Daoy (cell line): Measurements from ENCODE around the gene SLC35A3. TPM values are rescaled to one million over a fixed set of nuclear protein-coding genes. Genes with fewer than 3 reads are reported as not detected.
"Not testable (repeated sequence)": the region's sequence is repeated elsewhere in the genome, so short reads cannot be mapped to it uniquely, and the experiment has no call there.

Experiments used
- DNase-seq: peaks from one replicate; pipeline ENCODE4 v3.0.0-alpha.2; 2015; ENCODE audit warnings: low read depth
- total RNA-seq: library from RNA; depleted of rRNA; stranded (reverse); fragments of >200 nt; shearing (Covaris generic); gene quantifications from 2 replicates; pipeline ENCODE4 v1.2.3, GENCODE V29; 2014

Gene SLC35A3
- total RNA-seq, 1 experiment from 2014 or later, result 53.0 TPM

GRCh38 chr1:99972066-99972465, 2.3 kb downstream of the SLC35A3 start:
- not testable (repeated sequence) for DNase-seq

DNA sequence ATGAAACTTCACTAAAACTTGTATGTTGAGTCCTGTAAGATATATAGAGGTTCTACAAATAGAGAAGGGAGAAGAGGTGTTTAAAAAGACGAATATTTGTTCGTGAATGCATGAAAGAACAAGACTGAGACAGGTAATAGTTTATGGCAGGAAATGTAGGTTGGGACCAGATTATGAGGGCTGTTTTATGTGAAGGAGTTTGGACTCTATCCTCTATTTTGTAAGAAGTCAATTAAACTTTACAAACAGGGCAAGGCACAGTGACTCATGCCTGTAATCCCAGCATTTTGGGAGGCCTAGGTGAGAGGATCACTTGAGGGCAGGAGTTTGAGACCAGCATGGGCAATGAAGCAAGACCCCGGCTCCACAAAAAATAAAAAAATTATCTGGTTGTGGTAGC, 5.7 kb downstream of the SLC35A3 start:
- no peak for DNase-seq

- not testable (repeated sequence) for DNase-seq
These were observed 7.5 kb downstream of the SLC35A3 start for GRCh38 chr1:99977326-99977725.

- no peak for DNase-seq
These were observed 8.4 kb downstream of the SLC35A3 start for GRCh38 chr1:99978218-99978617.

DNA sequence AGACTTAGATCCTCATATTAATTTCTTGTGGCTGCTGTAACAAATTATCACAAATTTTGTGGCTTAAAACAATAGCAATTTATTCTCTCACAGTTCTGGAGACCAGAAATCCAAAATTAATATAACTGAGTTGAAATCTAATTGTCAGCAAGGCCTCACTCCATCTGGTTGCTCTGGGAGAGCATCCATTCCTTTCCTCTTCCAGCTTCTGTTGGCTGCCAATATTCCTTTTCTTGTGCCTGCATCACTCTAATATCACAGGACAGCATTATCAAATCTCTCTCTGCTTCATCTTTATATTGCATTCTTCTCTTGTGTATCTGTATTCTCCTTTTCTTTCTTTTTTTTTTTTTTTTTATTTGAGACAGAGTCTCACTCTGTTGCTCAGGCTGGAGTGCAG, 9.3 kb downstream of the SLC35A3 start:
- no peak for DNase-seq

GRCh38 chr1:99980928-99981327, 11.1 kb downstream of the SLC35A3 start:
- DNase-seq, result no peak

DNA sequence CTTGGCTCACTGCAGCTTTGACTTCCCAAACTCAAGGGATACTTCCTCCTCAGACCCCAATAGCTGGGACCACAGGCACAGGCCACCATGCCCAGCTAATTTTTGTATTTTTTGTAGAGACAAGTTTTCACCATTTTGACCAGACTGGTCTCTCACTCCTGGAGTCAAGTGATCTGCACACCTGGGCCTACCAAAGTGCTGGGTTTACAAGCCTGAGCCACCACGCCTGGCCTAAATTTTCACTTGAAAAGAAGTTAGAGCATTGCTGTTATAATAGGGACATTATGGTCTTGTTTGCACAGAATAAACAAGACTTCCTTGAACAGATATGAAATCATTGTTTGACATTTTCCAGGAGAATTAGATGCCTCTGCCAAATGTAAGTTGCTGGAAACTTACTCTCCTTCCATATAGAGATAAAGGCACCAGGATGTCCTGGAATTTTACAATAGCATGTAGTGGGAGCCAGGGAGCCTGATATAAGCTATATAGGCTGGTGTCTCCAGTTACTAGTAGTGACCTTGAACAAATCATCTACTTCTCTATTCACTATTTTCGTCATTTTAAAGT, 16.9 kb downstream of the SLC35A3 start:
- no peak for DNase-seq

- no peak for DNase-seq
These were observed 18.5 kb downstream of the SLC35A3 start for GRCh38 chr1:99988210-99988765.

GRCh38 chr1:99992044-99992722, 22.4 kb downstream of the SLC35A3 start:
- no peak for DNase-seq

DNA sequence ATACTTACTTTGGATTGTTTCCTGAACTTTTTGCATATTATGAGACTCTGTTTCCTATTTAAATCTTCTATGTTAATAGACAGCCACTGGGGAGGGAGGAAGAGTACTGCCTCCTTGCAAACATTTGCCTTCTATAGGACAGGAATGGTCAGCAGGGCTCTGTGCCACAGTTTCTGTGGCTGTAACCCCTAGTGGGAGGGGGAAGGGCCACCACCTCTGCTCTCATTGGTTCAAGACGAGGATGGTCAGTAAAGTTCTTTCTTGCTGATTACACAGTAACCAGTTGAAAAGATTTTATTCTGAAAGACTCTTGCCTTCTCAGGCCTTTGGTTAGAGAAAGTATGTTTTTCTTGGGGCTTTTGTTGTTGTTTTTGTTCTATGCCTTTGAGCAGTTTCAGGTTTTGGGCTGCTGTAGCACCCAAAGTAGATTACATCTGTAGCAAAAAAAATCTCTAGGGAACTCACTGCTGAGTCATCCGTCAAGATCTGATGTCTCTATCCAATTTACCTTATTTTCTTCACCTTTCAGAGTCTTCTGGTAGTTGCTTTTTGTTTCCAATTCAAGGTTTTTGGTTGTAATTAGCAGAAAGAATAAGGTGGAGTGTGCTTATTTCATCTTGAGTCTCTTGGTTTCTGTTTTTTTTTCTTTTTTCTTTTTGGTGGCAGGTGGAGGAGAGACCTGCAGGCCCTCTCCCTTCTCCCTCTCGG, 23.1 kb downstream of the SLC35A3 start:
- DNase-seq, result no peak

GRCh38 chr1:99993468-99993845, 23.7 kb downstream of the SLC35A3 start:
- DNase-seq, result no peak

- DNase-seq, result no peak
These were observed 24.7 kb downstream of the SLC35A3 start for GRCh38 chr1:99994496-99994895.

- DNase-seq, result no peak
These were observed 27.2 kb downstream of the SLC35A3 start for GRCh38 chr1:99996951-99997350.

- DNase-seq, result no peak
These were observed 31.7 kb downstream of the SLC35A3 start for GRCh38 chr1:100001462-100001861.

GRCh38 chr1:100005424-100005823, 35.6 kb downstream of the SLC35A3 start:
- no peak for DNase-seq

- no peak for DNase-seq
These were observed 36.9 kb downstream of the SLC35A3 start for GRCh38 chr1:100006688-100007087.

DNA sequence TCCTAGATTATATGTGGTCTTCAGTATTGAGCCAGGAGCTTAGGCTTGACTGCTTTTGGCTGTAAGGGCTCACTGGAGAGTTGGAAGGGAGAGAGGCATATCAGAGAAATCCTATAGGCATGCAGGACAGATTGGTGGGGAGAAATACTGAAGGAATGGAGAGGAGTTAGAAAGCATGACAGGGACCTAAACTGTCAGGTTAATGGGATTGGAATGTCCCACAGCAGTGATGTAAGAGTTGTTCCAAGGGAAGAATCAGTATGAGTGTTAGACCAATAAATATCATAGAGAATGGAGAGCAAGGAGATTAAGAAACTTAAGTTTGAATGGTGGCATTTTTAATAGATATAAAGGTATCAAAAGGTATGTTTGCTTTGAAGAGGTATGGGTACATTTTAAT, 39.7 kb downstream of the SLC35A3 start:
- no peak for DNase-seq

- DNase-seq, result no peak
These were observed 41.0 kb downstream of the SLC35A3 start for GRCh38 chr1:100010804-100011203.

- DNase-seq, result no peak
These were observed 49.4 kb downstream of the SLC35A3 start for GRCh38 chr1:100019220-100019619.

DNA sequence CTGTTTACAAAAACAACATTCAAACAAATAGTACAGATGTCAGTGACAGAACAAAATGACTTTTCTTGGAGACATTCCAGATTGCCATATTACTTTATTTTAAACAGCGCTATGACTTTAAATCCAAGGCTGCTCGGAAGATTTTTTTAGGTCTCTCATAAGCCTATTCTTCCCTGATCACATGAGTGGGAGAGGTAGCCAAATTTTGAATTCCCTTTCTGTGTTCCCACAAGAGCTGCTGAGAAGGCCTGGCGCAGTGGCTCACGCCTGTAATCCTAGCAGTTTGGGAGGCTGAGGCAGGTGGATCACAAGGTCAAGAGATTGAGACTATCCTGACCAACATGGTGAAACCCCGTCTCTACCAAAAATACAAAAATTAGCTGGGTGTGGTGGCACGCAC, 53.7 kb downstream of the SLC35A3 start:
- DNase-seq, result no peak

DNA sequence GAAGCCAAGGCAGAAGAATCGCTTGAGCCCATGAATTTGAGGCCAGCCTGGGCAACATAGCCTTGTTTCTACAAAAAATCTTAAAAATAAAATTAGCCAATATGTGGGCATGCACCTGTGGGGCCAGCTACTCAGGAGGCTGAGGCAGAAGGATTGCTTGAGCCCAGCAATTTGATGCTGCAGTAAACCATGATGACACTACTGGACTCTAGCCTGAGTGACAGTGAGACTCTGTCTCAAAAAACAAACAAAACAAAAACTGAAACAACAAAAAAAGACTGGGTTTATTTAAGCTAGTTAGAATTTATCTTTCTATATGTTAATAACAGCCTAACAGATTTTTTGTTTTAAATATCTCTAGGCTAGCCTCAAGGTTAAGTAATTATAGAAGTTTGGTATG, 57.4 kb downstream of the SLC35A3 start:
- no peak for DNase-seq

- no peak for DNase-seq
These were observed 59.0 kb downstream of the SLC35A3 start for GRCh38 chr1:100028765-100029164.

DNA sequence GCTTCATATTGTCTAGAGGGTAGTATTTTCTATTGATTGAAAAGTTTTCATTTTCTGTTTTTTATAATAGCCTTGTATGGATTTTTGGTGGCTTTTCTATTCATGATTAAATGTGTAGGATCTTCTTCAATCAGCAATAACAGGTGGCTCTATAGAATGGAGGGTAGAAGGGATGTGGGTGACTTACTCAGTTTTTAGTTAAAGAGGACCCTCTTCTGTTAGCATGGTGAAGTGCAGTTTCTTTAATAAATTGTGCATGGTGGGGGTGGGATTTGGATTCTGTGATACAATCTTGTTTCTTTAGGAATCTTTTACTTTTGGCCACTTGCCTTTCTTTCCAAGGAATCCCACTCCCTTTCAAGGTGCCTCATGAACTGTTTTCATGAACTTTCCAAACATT, 64.7 kb downstream of the SLC35A3 start:
- no peak for DNase-seq
